IMR-90 (cell line): ENCODE results near the gene CD300LF. TPM values are rescaled to one million over a fixed set of nuclear protein-coding genes. Genes with fewer than 3 reads are reported as not detected.
A peak's percentile ranks its signal among the peaks of the same experiment; 100 is the strongest.

Experiments used
- ATAC-seq: fragments of 200-7000 bp; cut with Tn5 transposase; 2 replicates; pipeline ENCODE4 v1.9.1; 2020; ENCODE audit warnings: low read depth, mild to moderate bottlenecking, moderate library complexity
- BruUV-seq: library from RNA; stranded (reverse); fragments of 400-500 nt; replicated peaks from 2 replicates; lab custom pipeline; 2021; lab: Mats Ljungman, UMichigan
- CTCF ChIA-PET: fragments of 300-600 bp; formaldehyde crosslinking; extraction: SDS; loops from one replicate; lab custom pipeline; 2021; ENCODE audit warnings: antibody characterized with exemption; lab: Yijun Ruan, JAX
- POLR2A ChIA-PET: fragments of 300-600 bp; sonication (Branson Sonifier 250); formaldehyde crosslinking; loops from one replicate; lab custom pipeline; 2022; ENCODE audit warnings: antibody characterized with exemption; ENCODE audit not compliant: unreplicated experiment; lab: Charles Lee
- DNase-seq: peaks from one replicate; pipeline ENCODE4 v3.0.0; 2013
- H2AFZ ChIP-seq: replicated peaks from 2 replicates; pipeline ENCODE3; 2013; ENCODE audit warnings: low read length, mild to moderate bottlenecking; ENCODE audit not compliant: poor library complexity
- H2AK5ac ChIP-seq: 2 replicates; pipeline ENCODE4 v1.6.1; 2013; ENCODE audit warnings: low read depth, low read length, inconsistent platforms
- H2AK9ac ChIP-seq: replicated peaks from 2 replicates; pipeline ENCODE3; 2013; ENCODE audit warnings: mild to moderate bottlenecking, low read depth, low read length, moderate library complexity; ENCODE audit not compliant: poor library complexity
- H2BK120ac ChIP-seq: 2 replicates; pipeline ENCODE4 v1.6.1; 2013; ENCODE audit warnings: low read depth, low read length, inconsistent platforms
- H2BK15ac ChIP-seq: 3 replicates; pipeline ENCODE4 v1.6.1; 2013; ENCODE audit warnings: low read depth, low read length, inconsistent platforms
- H2BK20ac ChIP-seq: 2 replicates; pipeline ENCODE4 v1.6.1; 2013; ENCODE audit warnings: low read depth, mild to moderate bottlenecking, inconsistent platforms, low read length, moderate library complexity
- H2BK5ac ChIP-seq: 2 replicates; pipeline ENCODE4 v1.6.1; 2013; ENCODE audit warnings: mild to moderate bottlenecking, low read depth, low read length, inconsistent platforms; ENCODE audit not compliant: poor library complexity, severe bottlenecking
- H3K14ac ChIP-seq: replicated peaks from 2 replicates; pipeline ENCODE4 v1.6.1; 2013; ENCODE audit warnings: low read depth, low read length, inconsistent platforms
- H3K18ac ChIP-seq: 2 replicates; pipeline ENCODE4 v1.6.1; 2013; ENCODE audit warnings: low read depth, low read length, control low read depth
- H3K23ac ChIP-seq: 2 replicates; pipeline ENCODE4 v1.6.1; 2013; ENCODE audit warnings: low read depth, low read length, inconsistent platforms
- H3K27ac ChIP-seq: 2 replicates; pipeline ENCODE4 v1.5.1; 2013; ENCODE audit warnings: mild to moderate bottlenecking, control low read depth, low read length; ENCODE audit not compliant: insufficient read depth
- H3K27me3 ChIP-seq: 2 replicates; pipeline ENCODE4 v1.6.1; 2013; ENCODE audit warnings: low read length; ENCODE audit not compliant: control insufficient read depth, insufficient read depth
- H3K36me3 ChIP-seq: 2 replicates; pipeline ENCODE4 v1.6.1; 2013; ENCODE audit warnings: low read length, mixed read lengths; ENCODE audit not compliant: control insufficient read depth, insufficient read depth
- H3K4ac ChIP-seq: 2 replicates; pipeline ENCODE4 v1.6.1; 2013; ENCODE audit warnings: low read depth, low read length, inconsistent platforms
- H3K4me1 ChIP-seq: 2 replicates; pipeline ENCODE4 v1.6.1; 2013; ENCODE audit warnings: low read length, mixed read lengths; ENCODE audit not compliant: control insufficient read depth, insufficient read depth
- H3K4me2 ChIP-seq: 2 replicates; pipeline ENCODE4 v1.6.1; 2013; ENCODE audit warnings: low read depth, mild to moderate bottlenecking, control low read depth, low read length, moderate library complexity
- H3K4me3 ChIP-seq: 2 replicates; pipeline ENCODE4 v1.5.1; 2013; ENCODE audit warnings: low read depth, mild to moderate bottlenecking, control low read depth, low read length, moderate library complexity; ENCODE audit not compliant: insufficient read depth
- H3K56ac ChIP-seq: 2 replicates; pipeline ENCODE4 v1.6.1; 2013; ENCODE audit warnings: low read length, inconsistent platforms; ENCODE audit not compliant: insufficient read depth; ENCODE audit errors: extremely low read depth
- H3K79me1 ChIP-seq, 2 experiments: 2 replicates each; pipeline ENCODE4 v1.6.1; 2013; ENCODE audit warnings: low read length in 2 of 2, inconsistent platforms in 1 of 2, low read depth in 1 of 2
- H3K9ac ChIP-seq: 2 replicates; pipeline ENCODE4 v1.6.1; 2013; ENCODE audit warnings: low read depth, low read length, control low read depth
- H3K9me1 ChIP-seq: 2 replicates; pipeline ENCODE4 v1.6.1; 2013; ENCODE audit warnings: low read length, inconsistent platforms; ENCODE audit not compliant: insufficient read depth
- H3K9me3 ChIP-seq: 2 replicates; pipeline ENCODE4 v1.6.1; 2013; ENCODE audit warnings: low read length; ENCODE audit not compliant: control insufficient read depth, insufficient read depth
- H4K20me1 ChIP-seq: 2 replicates; pipeline ENCODE4 v1.6.1; 2013; ENCODE audit warnings: low read length, inconsistent platforms; ENCODE audit not compliant: insufficient read depth
- H4K5ac ChIP-seq: 2 replicates; pipeline ENCODE4 v1.6.1; 2013; ENCODE audit warnings: mild to moderate bottlenecking, low read depth, low read length, control low read depth
- H4K8ac ChIP-seq, 2 experiments: 2 replicates each; pipeline ENCODE4 v1.6.1; 2013; ENCODE audit warnings: low read depth in 2 of 2, low read length in 2 of 2, control low read depth in 1 of 2, inconsistent platforms in 1 of 2
- H4K91ac ChIP-seq: 2 replicates; pipeline ENCODE4 v1.6.1; 2013; ENCODE audit warnings: low read depth, low read length, inconsistent platforms; ENCODE audit not compliant: insufficient read depth
- BHLHE40 ChIP-seq: fragments of 150-350 bp; IDR thresholded peaks from 2 replicates; pipeline ENCODE4 v1.6.1; 2016; ENCODE audit warnings: mild to moderate bottlenecking, low read depth, low read length
- CEBPB ChIP-seq: IDR thresholded peaks from 2 replicates; pipeline ENCODE4 v1.6.1; 2012; ENCODE audit warnings: low read depth, low read length, improper control_type of control experiment
- CHD1 ChIP-seq: IDR thresholded peaks from 2 replicates; pipeline ENCODE4 v1.6.1; 2012; ENCODE audit warnings: low read depth, low read length, improper control_type of control experiment
- ELK1 ChIP-seq: fragments of 150-350 bp; IDR thresholded peaks from 2 replicates; pipeline ENCODE4 v1.6.1; 2016; ENCODE audit warnings: low read depth, mild to moderate bottlenecking, low read length, moderate library complexity, borderline replicate concordance
- FOS ChIP-seq: fragments of 150-350 bp; IDR thresholded peaks from 2 replicates; pipeline ENCODE4 v1.6.1; 2016; ENCODE audit warnings: low read depth, low read length
- MAFK ChIP-seq: IDR thresholded peaks from 2 replicates; pipeline ENCODE4 v1.6.1; 2012; ENCODE audit warnings: low read depth, low read length, improper control_type of control experiment
- MAZ ChIP-seq: IDR thresholded peaks from 2 replicates; pipeline ENCODE4 v1.6.1; 2012; ENCODE audit warnings: low read depth, mild to moderate bottlenecking, low read length, improper control_type of control experiment, moderate library complexity, borderline replicate concordance
- MXI1 ChIP-seq: IDR thresholded peaks from 2 replicates; pipeline ENCODE4 v1.6.1; 2012; ENCODE audit warnings: low read depth, mild to moderate bottlenecking, low read length, moderate library complexity, borderline replicate concordance
- NFE2L2 ChIP-seq: fragments of 150-350 bp; IDR thresholded peaks from 2 replicates; pipeline ENCODE4 v1.6.1; 2016; ENCODE audit warnings: low read depth, mild to moderate bottlenecking, low read length
- POLR2A ChIP-seq: IDR thresholded peaks from 2 replicates; pipeline ENCODE4 v1.6.1; 2012; ENCODE audit warnings: mild to moderate bottlenecking, low read depth, low read length
- RAD21 ChIP-seq: IDR thresholded peaks from 2 replicates; pipeline ENCODE4 v1.6.1; 2012; ENCODE audit warnings: low read length, improper control_type of control experiment
- RCOR1 ChIP-seq: IDR thresholded peaks from 2 replicates; pipeline ENCODE4 v1.6.1; 2012; ENCODE audit warnings: mild to moderate bottlenecking, low read length, improper control_type of control experiment; ENCODE audit not compliant: insufficient replicate concordance
- WGBS, 2 experiments: methylation state at CpG; one replicate each; pipeline versions ENCODE4 v1.1.5 to v1.1.7; 2013; ENCODE audit warnings: missing lambda C conversion rate in 2 of 2; ENCODE audit not compliant: insufficient read length in 1 of 2; ENCODE audit errors: extremely low coverage in 2 of 2; 5-methylcytosine and 5-hydroxymethylcytosine counted together
- dilution Hi-C: fragments of 300-500 bp; cut with HindIII; formaldehyde crosslinking; loops from one replicate; pipeline ENCODE4 v1.14.3; 2018; ENCODE audit warnings: low sequenced_read_pairs; ENCODE audit not compliant: unreplicated experiment
- in situ Hi-C: fragments of 300-500 bp; cut with MboI; formaldehyde crosslinking; loops from 3 replicates; pipeline ENCODE4 v1.14.3; 2019; ENCODE audit warnings: low sequenced_read_pairs, inconsistent platforms, mixed read lengths
- intact Hi-C: fragments of 100-400 bp; cut with micrococcal nuclease; formaldehyde crosslinking; loops from 2 replicates; pipeline ENCODE4 v1.10.0; 2022
- polyA plus RNA-seq, 3 experiments: library from polyadenylated mRNA; depleted of rRNA; stranded (reverse); fragments of >200 nt; gene quantifications; 2 replicates each; pipeline ENCODE4 v1.2.3, GENCODE V29; 2012; ENCODE audit warnings: low replicate concordance in 1 of 3
- total RNA-seq: library from RNA; depleted of rRNA; stranded (reverse); fragments of >200 nt; gene quantifications from 2 replicates; pipeline ENCODE4 v1.2.3, GENCODE V29; 2012
- TF ChIP-seq, protein P1 (sequence below): fragments of 150-350 bp; IDR thresholded peaks from 2 replicates; pipeline ENCODE4 v1.6.1; 2017; ENCODE audit warnings: mild to moderate bottlenecking, antibody characterized with exemption, low read length, low read depth

The CD300LF gene
- total and polyA plus RNA-seq, 2 of the 4 experiments (the other 2 are of a cell fraction), result not detected

- TF ChIP-seq CEBPB (no peak), POLR2A (no peak), RCOR1 (no peak)
Measured at GRCh38 chr17:74749279-74750038, 36.7 kb upstream of the CD300LF start (continued).

DNA sequence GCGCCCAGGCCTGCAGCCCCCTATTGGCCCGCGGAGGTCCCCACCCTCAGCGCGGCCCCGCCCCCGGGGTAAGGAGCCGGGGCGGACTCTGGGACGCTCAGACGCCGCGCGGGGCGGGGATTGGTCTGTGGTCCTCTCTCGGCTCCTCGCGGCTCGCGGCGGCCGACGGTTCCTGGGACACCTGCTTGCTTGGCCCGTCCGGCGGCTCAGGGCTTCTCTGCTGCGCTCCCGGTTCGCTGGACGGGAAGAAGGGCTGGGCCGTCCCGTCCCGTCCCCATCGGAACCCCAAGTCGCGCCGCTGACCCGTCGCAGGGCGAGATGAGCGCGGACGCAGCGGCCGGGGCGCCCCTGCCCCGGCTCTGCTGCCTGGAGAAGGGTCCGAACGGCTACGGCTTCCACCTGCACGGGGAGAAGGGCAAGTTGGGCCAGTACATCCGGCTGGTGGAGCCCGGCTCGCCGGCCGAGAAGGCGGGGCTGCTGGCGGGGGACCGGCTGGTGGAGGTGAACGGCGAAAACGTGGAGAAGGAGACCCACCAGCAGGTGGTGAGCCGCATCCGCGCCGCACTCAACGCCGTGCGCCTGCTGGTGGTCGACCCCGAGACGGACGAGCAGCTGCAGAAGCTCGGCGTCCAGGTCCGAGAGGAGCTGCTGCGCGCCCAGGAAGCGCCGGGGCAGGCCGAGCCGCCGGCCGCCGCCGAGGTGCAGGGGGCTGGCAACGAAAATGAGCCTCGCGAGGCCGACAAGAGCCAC, 36.0 kb upstream of the CD300LF start, which contains the start of gene NHERF1:
Gene NHERF1, plus strand, starts transcription at position 100 of the 750 bp plus-strand sequence. Its CDS starts 219 bp downstream, at position 319.
- DNase-seq (peak; percentile 82), ATAC-seq (peak; percentile 99)
- Histone ChIP-seq H3K27me3 (no peaks in the 10 kb centered on the region), H3K14ac (no peak within 1 kb of the TSS; the same call in 1 of the 2 replicates), H2BK15ac (no peak within 1 kb of the TSS), H3K4ac (peak within 1 kb of the TSS; percentile 19), H3K18ac (no peak within 1 kb of the TSS), H3K23ac (no peak within 1 kb of the TSS), H3K9me1 (peaks cover 3% of the 10 kb centered on the region), H2AFZ (peak within 1 kb of the TSS; percentile 97), H3K9ac (peak within 1 kb of the TSS; percentile 56; the same call in 1 of the 2 replicates), H2BK120ac (no peak within 1 kb of the TSS), H3K27ac (no peak within 1 kb of the TSS; the same call in 1 of the 2 replicates), H2AK5ac (no peak within 1 kb of the TSS; the same call in 1 of the 2 replicates), H3K9me3 (no peaks in the 10 kb centered on the region), H4K20me1 (peaks cover 4% of the 10 kb centered on the region; the same call in 1 of the 2 replicates), H2BK5ac (no peak within 1 kb of the TSS), H4K91ac (no peak within 1 kb of the TSS; the same call in 1 of the 2 replicates), H3K4me3 (peak within 1 kb of the TSS; percentile 87), H4K8ac (peak within 1 kb of the TSS; percentile 57 to 58; a peak in 2 of 4 replicates), H3K36me3 (no peaks in the 10 kb centered on the region), H2BK20ac (no peak within 1 kb of the TSS), H2AK9ac (peak within 1 kb of the TSS; percentile 78), H3K4me1 (peaks cover 8% of the 10 kb centered on the region; the same call in 1 of the 2 replicates), H3K4me2 (peak within 1 kb of the TSS; percentile 83), H3K79me1 (peaks cover 6 to 22% of the 10 kb centered on the region in 2 experiments), H3K56ac (no peak within 1 kb of the TSS), H4K5ac (no peak within 1 kb of the TSS)
- TSS peak; percentile 76 for BruUV-seq
- POLR2A ChIA-PET, result no interaction called here
- intact Hi-C loops (loop anchor here (2.0 to 5.0 kb wide), 2 partner anchors 18 to 94 kb away; no protein-coding TSS in a partner anchor), in situ Hi-C loops (loop anchor here (10.0 kb wide), 1 partner anchor 206 kb away; no protein-coding TSS in a partner anchor), dilution Hi-C loops (no loop called here)
- CTCF ChIA-PET, result no interaction called here
- WGBS, 2 experiments, result 0% methylated on average over 66 of the region's 90 CpGs; no CpG with 5 or more reads in 1 of the 2 experiments
- TF ChIP-seq POLR2A, result peak; percentile 91
- no peak for TF ChIP-seq NFE2L2
- TF ChIP-seq CHD1, result no peak
- no peak for TF ChIP-seq FOS
- TF ChIP-seq RAD21, result no peak
- TF ChIP-seq MAFK, result no peak
- TF ChIP-seq ELK1, result no peak
- TF ChIP-seq, protein P1, sequence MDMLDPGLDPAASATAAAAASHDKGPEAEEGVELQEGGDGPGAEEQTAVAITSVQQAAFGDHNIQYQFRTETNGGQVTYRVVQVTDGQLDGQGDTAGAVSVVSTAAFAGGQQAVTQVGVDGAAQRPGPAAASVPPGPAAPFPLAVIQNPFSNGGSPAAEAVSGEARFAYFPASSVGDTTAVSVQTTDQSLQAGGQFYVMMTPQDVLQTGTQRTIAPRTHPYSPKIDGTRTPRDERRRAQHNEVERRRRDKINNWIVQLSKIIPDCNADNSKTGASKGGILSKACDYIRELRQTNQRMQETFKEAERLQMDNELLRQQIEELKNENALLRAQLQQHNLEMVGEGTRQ, result no peak
- peak; percentile 84; the same call in 1 of the 2 replicates for TF ChIP-seq MAZ
- no peak for TF ChIP-seq RCOR1
- no peak for TF ChIP-seq BHLHE40
- TF ChIP-seq MXI1, result no peak
